Measurements from ENCODE around the gene THAP5. TPM values are rescaled to one million over a fixed set of nuclear protein-coding genes. Genes with fewer than 3 reads are reported as not detected.

Gene THAP5
- 19.4 and 24.9 TPM in 2 replicates for total RNA-seq (2014; rRNA removed; shearing (Covaris generic))
- polyA plus RNA-seq (2015; cell fraction: cytosol; rRNA removed) = 26.1 and 30.0 TPM in 2 replicates
- polyA plus RNA-seq (2015; cell fraction: nucleus; rRNA removed) = 27.6 and 31.7 TPM in 2 replicates

- DNase-seq (ENCODE audit: low read depth) = peak; percentile 99
Measured at GRCh38 chr7:108569381-108570145, at the start of gene THAP5, which contains the start of gene DNAJB9. Gene THAP5 (minus strand): TSS chr7:108569706. CDS start chr7:108569569, 137 bp downstream. Gene DNAJB9 (plus strand): TSS chr7:108569874. CDS start chr7:108571727, 1,853 bp downstream.

- DNase-seq (ENCODE audit: low read depth) = no peak
Measured at GRCh38 chr7:108618056-108618455, 48.5 kb upstream of the THAP5 start.

GRCh38 chr7:108614896-108615295 is 45.4 kb upstream of the THAP5 start:
- no peak for DNase-seq (ENCODE audit: low read depth)

GRCh38 chr7:108613949-108614381 is 44.5 kb upstream of the THAP5 start:
- no peak for DNase-seq (ENCODE audit: low read depth)

- peak; percentile 41 for DNase-seq (ENCODE audit: low read depth)
Measured at GRCh38 chr7:108613147-108613948, 43.8 kb upstream of the THAP5 start.

GRCh38 chr7:108611268-108611667 is 41.8 kb upstream of the THAP5 start:
- no peak for DNase-seq (ENCODE audit: low read depth)

- DNase-seq (ENCODE audit: low read depth) = no peak
Measured at GRCh38 chr7:108609643-108610042, 40.1 kb upstream of the THAP5 start.

- no peak for DNase-seq (ENCODE audit: low read depth)
Measured at GRCh38 chr7:108605559-108606201, 36.2 kb upstream of the THAP5 start.

GRCh38 chr7:108604307-108605077 is 35.0 kb upstream of the THAP5 start:
- no peak for DNase-seq (ENCODE audit: low read depth)

GRCh38 chr7:108603656-108604306 is 34.3 kb upstream of the THAP5 start:
- DNase-seq (ENCODE audit: low read depth) = no peak

GRCh38 chr7:108600399-108600798 is 30.9 kb upstream of the THAP5 start:
- no peak for DNase-seq (ENCODE audit: low read depth)

- DNase-seq (ENCODE audit: low read depth) = no peak
Measured at GRCh38 chr7:108598914-108599580, 29.5 kb upstream of the THAP5 start.

- no peak for DNase-seq (ENCODE audit: low read depth)
Measured at GRCh38 chr7:108598153-108598552, 28.6 kb upstream of the THAP5 start.

- DNase-seq (ENCODE audit: low read depth) = no peak
Measured at GRCh38 chr7:108596560-108596959, 27.1 kb upstream of the THAP5 start.

GRCh38 chr7:108592646-108593201 is 23.2 kb upstream of the THAP5 start:
- DNase-seq (ENCODE audit: low read depth) = peak; percentile 27

- DNase-seq (ENCODE audit: low read depth) = no peak
Measured at GRCh38 chr7:108590606-108591005, 21.1 kb upstream of the THAP5 start.

- no peak for DNase-seq (ENCODE audit: low read depth)
Measured at GRCh38 chr7:108589874-108590273, 20.4 kb upstream of the THAP5 start.

GRCh38 chr7:108589199-108589598 is 19.7 kb upstream of the THAP5 start:
- DNase-seq (ENCODE audit: low read depth) = no peak

GRCh38 chr7:108586274-108586710 is 16.8 kb upstream of the THAP5 start:
- DNase-seq (ENCODE audit: low read depth) = no peak
